ENCODE results near the gene LRAT. TPM values are rescaled to one million over a fixed set of nuclear protein-coding genes. Genes with fewer than 3 reads are reported as not detected.

Gene LRAT
- polyA plus RNA-seq, 1 donor from 2014 or later = 0.19 TPM

DNA sequence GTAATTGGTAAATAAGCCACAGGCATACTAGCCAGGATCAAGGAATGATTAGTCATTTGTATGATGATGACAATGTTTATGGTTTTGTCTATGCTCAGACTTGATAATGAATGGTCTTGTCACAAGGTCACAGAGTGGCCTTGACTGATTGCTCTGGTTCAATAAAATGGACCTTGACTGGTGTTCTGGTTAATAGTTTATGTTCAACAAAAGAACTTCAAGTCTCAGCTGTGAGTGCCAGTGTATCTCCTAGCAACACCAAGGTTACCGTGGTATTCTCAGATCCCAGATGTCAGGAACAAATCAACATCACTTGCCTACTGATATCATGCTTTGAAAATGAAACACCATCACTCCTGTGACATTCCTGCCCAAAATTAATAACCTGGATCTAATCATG, 16.3 kb upstream of the LRAT start:
- H3K27me3 ChIP-seq (ENCODE audit: insufficient read depth, low read depth, low read length) = no peaks in the 10 kb centered on the region
- no peaks in the 10 kb centered on the region for H3F3A ChIP-seq (ENCODE audit: insufficient read depth, low read length, poor library complexity, severe bottlenecking)
- H3K9me2 ChIP-seq (ENCODE audit: insufficient read depth, low read length) = no peaks in the 10 kb centered on the region
- H2AFZ ChIP-seq (ENCODE audit: low read depth, low read length) = no peak overlapping the region
- H3K9ac ChIP-seq (ENCODE audit: low read length) = peak overlapping the region; percentile 2
- no peaks in the 10 kb centered on the region for H3K36me3 ChIP-seq (ENCODE audit: insufficient read depth, low read length)
- H3K9me3 ChIP-seq (ENCODE audit: low read length) = no peaks in the 10 kb centered on the region
- no peaks in the 10 kb centered on the region for H3K79me2 ChIP-seq (replicated peaks; ENCODE audit: insufficient read depth, low read length)
- H3K4me2 ChIP-seq (ENCODE audit: low read length) = peak overlapping the region; percentile 69
- TF ChIP-seq SMC3 (conservative IDR thresholded peaks at IDR 0.05; ENCODE audit: poor library complexity) (no peak), EZH2 (IDR thresholded peaks at IDR 0.05; ENCODE audit: borderline replicate concordance, insufficient read depth, low read length, poor library complexity, severe bottlenecking) (no peak), POLR2AphosphoS5 (IDR thresholded peaks at IDR 0.05) (peak; percentile 82), EP300 (conservative IDR thresholded peaks at IDR 0.05; ENCODE audit: poor library complexity, severe bottlenecking) (peak; percentile 90), REST (IDR thresholded peaks at IDR 0.05; ENCODE audit: borderline replicate concordance) (peak; percentile 88)
- TF ChIP-seq, protein P1, sequence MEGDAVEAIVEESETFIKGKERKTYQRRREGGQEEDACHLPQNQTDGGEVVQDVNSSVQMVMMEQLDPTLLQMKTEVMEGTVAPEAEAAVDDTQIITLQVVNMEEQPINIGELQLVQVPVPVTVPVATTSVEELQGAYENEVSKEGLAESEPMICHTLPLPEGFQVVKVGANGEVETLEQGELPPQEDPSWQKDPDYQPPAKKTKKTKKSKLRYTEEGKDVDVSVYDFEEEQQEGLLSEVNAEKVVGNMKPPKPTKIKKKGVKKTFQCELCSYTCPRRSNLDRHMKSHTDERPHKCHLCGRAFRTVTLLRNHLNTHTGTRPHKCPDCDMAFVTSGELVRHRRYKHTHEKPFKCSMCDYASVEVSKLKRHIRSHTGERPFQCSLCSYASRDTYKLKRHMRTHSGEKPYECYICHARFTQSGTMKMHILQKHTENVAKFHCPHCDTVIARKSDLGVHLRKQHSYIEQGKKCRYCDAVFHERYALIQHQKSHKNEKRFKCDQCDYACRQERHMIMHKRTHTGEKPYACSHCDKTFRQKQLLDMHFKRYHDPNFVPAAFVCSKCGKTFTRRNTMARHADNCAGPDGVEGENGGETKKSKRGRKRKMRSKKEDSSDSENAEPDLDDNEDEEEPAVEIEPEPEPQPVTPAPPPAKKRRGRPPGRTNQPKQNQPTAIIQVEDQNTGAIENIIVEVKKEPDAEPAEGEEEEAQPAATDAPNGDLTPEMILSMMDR (IDR thresholded peaks at IDR 0.05; ENCODE audit: poor library complexity, severe bottlenecking) = no peak
- H4K20me1 ChIP-seq (ENCODE audit: insufficient read depth) = no peaks in the 10 kb centered on the region
- H3K27ac ChIP-seq (ENCODE audit: low read length) = peak overlapping the region; percentile 66
- H3K4me3 ChIP-seq (ENCODE audit: low read length) = peak overlapping the region; percentile 19

DNA sequence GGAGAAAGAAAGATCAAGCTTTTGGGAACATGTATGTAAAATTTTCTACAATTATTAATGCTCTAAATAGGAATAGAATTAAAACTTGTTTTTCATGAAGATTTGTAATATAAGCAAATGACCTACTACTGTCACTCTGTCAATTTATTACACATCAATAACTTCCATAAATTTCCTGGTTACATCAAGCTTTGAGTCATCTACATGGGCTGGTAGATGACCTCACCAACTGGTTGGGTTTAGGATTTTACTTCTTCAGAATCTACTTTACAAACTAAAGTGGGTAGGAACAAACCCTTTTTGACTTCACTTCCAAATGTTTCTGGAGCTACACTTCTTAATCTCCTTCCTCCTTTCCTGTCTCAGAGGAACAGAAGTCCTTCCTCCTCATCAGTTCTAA, 12.0 kb upstream of the LRAT start:
- Histone ChIP-seq H3K9ac (ENCODE audit: low read length) (no peak overlapping the region), H3K4me3 (ENCODE audit: low read length) (no peak overlapping the region), H3F3A (ENCODE audit: insufficient read depth, low read length, poor library complexity, severe bottlenecking) (no peaks in the 10 kb centered on the region), H3K4me2 (ENCODE audit: low read length) (no peak overlapping the region), H2AFZ (ENCODE audit: low read depth, low read length) (no peak overlapping the region), H3K9me2 (ENCODE audit: insufficient read depth, low read length) (no peaks in the 10 kb centered on the region), H3K27me3 (ENCODE audit: insufficient read depth, low read depth, low read length) (no peaks in the 10 kb centered on the region), H3K36me3 (ENCODE audit: insufficient read depth, low read length) (no peaks in the 10 kb centered on the region), H3K79me2 (replicated peaks; ENCODE audit: insufficient read depth, low read length) (no peaks in the 10 kb centered on the region), H3K27ac (ENCODE audit: low read length) (no peak overlapping the region), H4K20me1 (ENCODE audit: insufficient read depth) (no peaks in the 10 kb centered on the region), H3K9me3 (ENCODE audit: low read length) (no peaks in the 10 kb centered on the region)
- no peak for TF ChIP-seq POLR2AphosphoS5 (IDR thresholded peaks at IDR 0.05)
- TF ChIP-seq EP300 (conservative IDR thresholded peaks at IDR 0.05; ENCODE audit: poor library complexity, severe bottlenecking) = no peak
- TF ChIP-seq REST (IDR thresholded peaks at IDR 0.05; ENCODE audit: borderline replicate concordance) = no peak
- no peak for TF ChIP-seq SMC3 (conservative IDR thresholded peaks at IDR 0.05; ENCODE audit: poor library complexity)
- no peak for TF ChIP-seq RAD21 (conservative IDR thresholded peaks at IDR 0.05)
- TF ChIP-seq EZH2 (IDR thresholded peaks at IDR 0.05; ENCODE audit: borderline replicate concordance, insufficient read depth, low read length, poor library complexity, severe bottlenecking) = no peak
- TF ChIP-seq, protein P1 (IDR thresholded peaks at IDR 0.05; ENCODE audit: poor library complexity, severe bottlenecking) = no peak
- no peak for TF ChIP-seq TAF1 (IDR thresholded peaks at IDR 0.05; ENCODE audit: low read depth)
- TF ChIP-seq MXI1 (conservative IDR thresholded peaks at IDR 0.05; ENCODE audit: poor library complexity, severe bottlenecking) = no peak

Data from neural cell (in vitro differentiated cells).